ENCODE data around the gene GRIP2.
A peak's percentile ranks its signal among the peaks of the same experiment; 100 is the strongest.

Gene GRIP2

GRCh38 chr3:14538451-14539088 lies 1.6 kb downstream of the GRIP2 start:
- DNase-seq, result no peak

- DNase-seq, result no peak
Observed at GRCh38 chr3:14537590-14538450, 2.3 kb downstream of the GRIP2 start.

- no peak for DNase-seq
Observed at GRCh38 chr3:14536837-14537589, 3.1 kb downstream of the GRIP2 start.

- DNase-seq, result no peak
Observed at GRCh38 chr3:14536055-14536815, 3.9 kb downstream of the GRIP2 start.

- no peak for DNase-seq
Observed at GRCh38 chr3:14535616-14536015, 4.5 kb downstream of the GRIP2 start.

- peak; percentile 39 for DNase-seq
Observed at GRCh38 chr3:14534516-14535191, 5.5 kb downstream of the GRIP2 start.

- no peak for DNase-seq
Observed at GRCh38 chr3:14533457-14533958, 6.6 kb downstream of the GRIP2 start.

- DNase-seq, result no peak
Observed at GRCh38 chr3:14532691-14533456, 7.3 kb downstream of the GRIP2 start.

GRCh38 chr3:14531856-14532395 lies 8.2 kb downstream of the GRIP2 start:
- DNase-seq, result no peak

GRCh38 chr3:14528081-14528480 lies 12.1 kb downstream of the GRIP2 start:
- DNase-seq, result no peak

GRCh38 chr3:14525685-14526631 lies 14.2 kb downstream of the GRIP2 start:
- no peak for DNase-seq

- no peak for DNase-seq
Observed at GRCh38 chr3:14524920-14525660, 15.1 kb downstream of the GRIP2 start.

GRCh38 chr3:14524311-14524711 lies 15.8 kb downstream of the GRIP2 start:
- DNase-seq, result no peak

GRCh38 chr3:14523792-14524191 lies 16.4 kb downstream of the GRIP2 start:
- no peak for DNase-seq

- no peak for DNase-seq
Observed at GRCh38 chr3:14522768-14523167, 17.4 kb downstream of the GRIP2 start.

GRCh38 chr3:14522129-14522691 lies 17.9 kb downstream of the GRIP2 start:
- no peak for DNase-seq

GRCh38 chr3:14521611-14522010 lies 18.5 kb downstream of the GRIP2 start:
- no peak for DNase-seq

- DNase-seq, result no peak
Observed at GRCh38 chr3:14520967-14521366, 19.2 kb downstream of the GRIP2 start.

- no peak for DNase-seq
Observed at GRCh38 chr3:14520149-14520548, 20.0 kb downstream of the GRIP2 start.

Data from NCI-H1105 (cell line).